DOHH2 (cell line): ENCODE measurements around the gene TDRD9.

Experiments
- CTCF ChIP-seq: fragments of 200-600 bp; sonication (generic); IDR thresholded peaks from one replicate; pipeline ENCODE4 v1.5.1; 2014; ENCODE audit warnings: antibody characterized with exemption, mild to moderate bottlenecking, low read depth, low read length; ENCODE audit not compliant: poor library complexity, severe bottlenecking
- EZH2phosphoT487 ChIP-seq: fragments of 200-600 bp; sonication (generic); IDR thresholded peaks from 2 replicates; pipeline ENCODE4 v1.6.1; 2017; ENCODE audit warnings: borderline replicate concordance, mild to moderate bottlenecking, antibody characterized with exemption, low read length, moderate library complexity, mixed read lengths

GRCh38 chr14:104023325-104024055 lies 95.2 kb downstream of the TDRD9 start:
- TF ChIP-seq CTCF (no peak), EZH2phosphoT487 (no peak)
